GM12878 (cell line): ENCODE results near the gene ZBTB16. TPM values are rescaled to one million over a fixed set of nuclear protein-coding genes. Genes with fewer than 3 reads are reported as not detected.

Source experiments
- ATAC-seq: fragments of 200-7000 bp; cut with Tn5 transposase; 3 replicates; pipeline ENCODE4 v1.9.1; 2020; ENCODE audit warnings: mild to moderate bottlenecking, moderate library complexity
- BruUV-seq: library from RNA; stranded (reverse); fragments of 400-500 nt; replicated peaks from 2 replicates; lab custom pipeline; 2021; lab: Mats Ljungman, UMichigan
- CTCF ChIA-PET: fragments of 300-600 bp; sonication (Branson Sonifier 250); formaldehyde crosslinking; extraction: SDS; loops from one replicate; lab custom pipeline; 2021; ENCODE audit warnings: inconsistent platforms; lab: Yijun Ruan, JAX
- POLR2A ChIA-PET: fragments of 350-600 bp; formaldehyde crosslinking; extraction: SDS; loops from one replicate; lab custom pipeline; 2021; ENCODE audit warnings: inconsistent platforms; lab: Charles Lee
- RAD21 ChIA-PET: fragments of 300-600 bp; sonication (Branson Sonifier 250); formaldehyde crosslinking; loops from one replicate; lab custom pipeline; 2023; ENCODE audit warnings: antibody characterized with exemption; ENCODE audit not compliant: unreplicated experiment; lab: Charles Lee
- SMC1A ChIA-PET: fragments of 300-600 bp; sonication (Branson Sonifier 250); formaldehyde crosslinking; loops from one replicate; lab custom pipeline; 2023; ENCODE audit not compliant: unreplicated experiment, uncharacterized antibody; lab: Charles Lee
- DNase-seq: peaks from one replicate; pipeline ENCODE4 v3.0.0-alpha.2; 2011; ENCODE audit warnings: low read depth, low spot score
- FAIRE-seq: peaks from 3 replicates; lab custom pipeline; 2011; peaks lifted over from hg19 to GRCh38; lab: Jason Lieb, UNC
- H2AFZ ChIP-seq: 2 replicates; pipeline ENCODE4 v1.6.0; 2011; ENCODE audit warnings: low read depth, low read length, control low read depth; ENCODE audit not compliant: control insufficient read depth
- H3K27ac ChIP-seq: 2 replicates; pipeline ENCODE4 v1.5.1; 2011; ENCODE audit warnings: control low read depth; ENCODE audit not compliant: control insufficient read depth, insufficient read depth
- H3K27me3 ChIP-seq, 2 experiments: replicated peaks in 1 of 2; 2 replicates each; pipeline versions ENCODE4 v1.6.0 to v1.6.1; 2011; ENCODE audit warnings: low read length in 1 of 2; ENCODE audit not compliant: control insufficient read depth in 2 of 2, insufficient read depth in 2 of 2
- H3K36me3 ChIP-seq, 2 experiments: 2 replicates each; pipeline ENCODE4 v1.5.1; 2011; ENCODE audit warnings: low read length in 1 of 2; ENCODE audit not compliant: control insufficient read depth in 2 of 2, insufficient read depth in 2 of 2
- H3K4me1 ChIP-seq: 2 replicates; pipeline ENCODE4 v1.6.1; 2011; ENCODE audit warnings: mild to moderate bottlenecking, low read length, moderate library complexity, mixed read lengths; ENCODE audit not compliant: control insufficient read depth, insufficient read depth
- H3K4me2 ChIP-seq: 2 replicates; pipeline ENCODE4 v1.6.0; 2011; ENCODE audit warnings: control low read depth; ENCODE audit not compliant: control insufficient read depth, insufficient read depth
- H3K4me3 ChIP-seq: fragments of 200-600 bp; sonication (generic); 2 replicates; pipeline ENCODE4 v1.5.1; 2016
- H3K79me2 ChIP-seq: 2 replicates; pipeline ENCODE4 v1.6.0; 2011; ENCODE audit warnings: low read length; ENCODE audit not compliant: control insufficient read depth, insufficient read depth
- H3K9ac ChIP-seq: 2 replicates; pipeline ENCODE4 v1.8.0; 2011; ENCODE audit warnings: low read length, control low read depth, mixed read lengths; ENCODE audit not compliant: control insufficient read depth, insufficient read depth
- H3K9me3 ChIP-seq: replicated peaks from 3 replicates; pipeline ENCODE4 v1.5.1; 2011; ENCODE audit warnings: mild to moderate bottlenecking, low read length; ENCODE audit not compliant: control insufficient read depth, insufficient read depth
- H4K20me1 ChIP-seq: 2 replicates; pipeline ENCODE4 v1.6.0; 2011; ENCODE audit not compliant: control insufficient read depth, insufficient read depth
- ATF7 ChIP-seq: fragments of 450-650 bp; IDR thresholded peaks from 2 replicates; pipeline ENCODE4 v1.6.1; 2016; ENCODE audit warnings: low read depth, mild to moderate bottlenecking
- CEBPZ ChIP-seq: fragments of 150-350 bp; IDR thresholded peaks from 2 replicates; pipeline ENCODE4 v1.6.1; 2016; ENCODE audit warnings: low read depth, low read length
- CHD1 ChIP-seq: IDR thresholded peaks from 2 replicates; pipeline ENCODE4 v1.6.1; 2012; ENCODE audit warnings: low read depth, low read length, improper control_type of control experiment
- EGR1 ChIP-seq, 2 experiments: IDR thresholded peaks; 1 replicate in 1 of 2; 2 replicates in 1 of 2; pipeline ENCODE4 v1.6.1; 2011 to 2012; ENCODE audit warnings: low read depth in 2 of 2, low read length in 2 of 2, borderline replicate concordance in 1 of 2, mild to moderate bottlenecking in 1 of 2, moderate library complexity in 1 of 2
- KAT2A ChIP-seq: conservative IDR thresholded peaks from 2 replicates; pipeline ENCODE4 v1.6.1; 2011; ENCODE audit warnings: low read depth, low read length; ENCODE audit not compliant: control insufficient read depth
- MEF2B ChIP-seq: fragments of 450-650 bp; IDR thresholded peaks from 2 replicates; pipeline ENCODE4 v1.6.1; 2018; ENCODE audit warnings: mild to moderate bottlenecking, moderate library complexity; ENCODE audit not compliant: partially characterized antibody, poor library complexity, severe bottlenecking
- MLLT1 ChIP-seq: fragments of 450-650 bp; IDR thresholded peaks from 2 replicates; pipeline ENCODE4 v1.6.1; 2016; ENCODE audit warnings: mild to moderate bottlenecking
- NR2C1 ChIP-seq: fragments of 450-650 bp; IDR thresholded peaks from 2 replicates; pipeline ENCODE4 v1.6.1; 2017; ENCODE audit warnings: antibody characterized with exemption, mild to moderate bottlenecking, moderate library complexity
- NR2F1 ChIP-seq: fragments of 450-650 bp; conservative IDR thresholded peaks from 2 replicates; pipeline ENCODE4 v1.6.1; 2017; ENCODE audit warnings: mild to moderate bottlenecking
- NRF1 ChIP-seq: conservative IDR thresholded peaks from 2 replicates; pipeline ENCODE4 v1.6.1; 2011; ENCODE audit warnings: mild to moderate bottlenecking, low read depth, low read length, improper control_type of control experiment
- PAX8 ChIP-seq: fragments of 450-650 bp; IDR thresholded peaks from 2 replicates; pipeline ENCODE4 v1.6.1; 2017; ENCODE audit warnings: mild to moderate bottlenecking, moderate library complexity
- RELB ChIP-seq: fragments of 450-650 bp; IDR thresholded peaks from 2 replicates; pipeline ENCODE4 v1.6.1; 2017; ENCODE audit warnings: low read depth, mild to moderate bottlenecking, moderate library complexity
- ZNF24 ChIP-seq: fragments of 450-650 bp; IDR thresholded peaks from 2 replicates; pipeline ENCODE4 v1.6.1; 2017; ENCODE audit warnings: antibody characterized with exemption, mild to moderate bottlenecking
- ZNF274 ChIP-seq: IDR thresholded peaks from one replicate; pipeline ENCODE4 v1.8.0; 2011; ENCODE audit not compliant: insufficient read length, insufficient read depth
- ZNF592 ChIP-seq: fragments of 450-650 bp; IDR thresholded peaks from 2 replicates; pipeline ENCODE4 v1.6.1; 2017; ENCODE audit warnings: mild to moderate bottlenecking, moderate library complexity
- WGBS: methylation state at CpG from one replicate; pipeline ENCODE4 v1.1.6; 2016; ENCODE audit warnings: low lambda C conversion rate; ENCODE audit not compliant: insufficient replicate concordance, insufficient coverage; ENCODE audit errors: missing lambda C conversion rate; 5-methylcytosine and 5-hydroxymethylcytosine counted together
- in situ Hi-C: fragments of 300-500 bp; cut with MboI; formaldehyde crosslinking; loops from 9 replicates; pipeline ENCODE4 v1.14.3; 2018; ENCODE audit warnings: mixed read lengths
- intact Hi-C: fragments of 100-400 bp; cut with micrococcal nuclease; formaldehyde crosslinking; loops from one replicate; pipeline ENCODE4 v1.14.2; 2022; ENCODE audit not compliant: unreplicated experiment
- polyA plus RNA-seq, 11 experiments: library from polyadenylated mRNA; depleted of rRNA in 4 of 11; unstranded in 6 of 11; stranded (reverse) in 5 of 11; fragments of >200 nt; fragmentation: Nextera tagmentation in 4 of 11; fragmentation: Illumina TruSeq in 1 of 11; extraction: Ambion mirVana in 4 of 11; extraction: Trizol in 1 of 11; gene quantifications; 1 replicate in 1 of 11; 2 replicates in 10 of 11; pipeline versions ENCODE4 v1.2.1 to v1.2.3, GENCODE V29; 2011 to 2016; ENCODE audit warnings: inconsistent platforms in 2 of 11, missing spikeins in 2 of 11, low read depth in 1 of 11
- total RNA-seq, 4 experiments: library from RNA; depleted of rRNA in 3 of 4; stranded (reverse); fragments of >200 nt in 3 of 4; fragmentation: Illumina TruSeq in 1 of 4; extraction: Trizol in 1 of 4; gene quantifications; 2 replicates each; pipeline versions ENCODE4 v1.2.1 to v1.2.3, GENCODE V29; 2013 to 2021

The ZBTB16 gene
- total and polyA plus RNA-seq, 10 of the 15 experiments (the other 5 are each of a cell fraction or from before 2014, with no cell fraction given): 0.38 TPM; not detected in 9

GRCh38 chr11:114116800-114117199, 57.3 kb downstream of the ZBTB16 start:
- CTCF ChIA-PET: no interaction called here
- Histone ChIP-seq H3K27ac (no peak overlapping the region), H3K9ac (no peak overlapping the region), H3K4me2 (no peak overlapping the region), H2AFZ (no peak overlapping the region), H3K36me3 (no peaks in the 10 kb centered on the region), H3K4me1 (no peaks in the 10 kb centered on the region), H3K79me2 (no peaks in the 10 kb centered on the region), H3K27me3 (peaks cover 3 to 5% of the 10 kb centered on the region in 2 experiments; a peak in 3 of 4 replicates), H3K9me3 (no peaks in the 10 kb centered on the region), H4K20me1 (no peaks in the 10 kb centered on the region), H3K4me3 (no peak overlapping the region)
- WGBS: 33% methylated on average over 3 of the region's 3 CpGs
- in situ Hi-C loops: no loop called here
- intact Hi-C loops: no loop called here
- DNase-seq (no peak), FAIRE-seq (no peak), ATAC-seq (no peak)
- no TSS peak for BruUV-seq
- RAD21 ChIA-PET: no interaction called here
- SMC1A ChIA-PET: interaction anchor here (0.8 kb wide), 1 partner anchor 56 kb away, joined by 3 read pairs; no protein-coding TSS in a partner anchor
- POLR2A ChIA-PET: no interaction called here
- TF ChIP-seq CHD1 (no peak), ZNF24 (no peak), ZNF274 (no peak), CEBPZ (no peak), ATF7 (no peak), NRF1 (no peak), MEF2B (no peak), NR2F1 (no peak), KAT2A (no peak), NR2C1 (no peak), EGR1 (IDR thresholded peaks at IDR 0.05; ENCODE audit: borderline replicate concordance in 1 of 2, low read depth in 2 of 2, low read length in 2 of 2) (no peak), RELB (no peak), PAX8 (no peak), MLLT1 (no peak), ZNF592 (no peak)
